ENCODE results near the gene GUCA2A.
A peak's percentile ranks its signal among the peaks of the same experiment; 100 is the strongest.
"Not testable (repeated sequence)": the region's sequence is repeated elsewhere in the genome, so short reads cannot be mapped to it uniquely, and the experiment has no call there.

Gene GUCA2A, protein sequence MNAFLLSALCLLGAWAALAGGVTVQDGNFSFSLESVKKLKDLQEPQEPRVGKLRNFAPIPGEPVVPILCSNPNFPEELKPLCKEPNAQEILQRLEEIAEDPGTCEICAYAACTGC

DNA sequence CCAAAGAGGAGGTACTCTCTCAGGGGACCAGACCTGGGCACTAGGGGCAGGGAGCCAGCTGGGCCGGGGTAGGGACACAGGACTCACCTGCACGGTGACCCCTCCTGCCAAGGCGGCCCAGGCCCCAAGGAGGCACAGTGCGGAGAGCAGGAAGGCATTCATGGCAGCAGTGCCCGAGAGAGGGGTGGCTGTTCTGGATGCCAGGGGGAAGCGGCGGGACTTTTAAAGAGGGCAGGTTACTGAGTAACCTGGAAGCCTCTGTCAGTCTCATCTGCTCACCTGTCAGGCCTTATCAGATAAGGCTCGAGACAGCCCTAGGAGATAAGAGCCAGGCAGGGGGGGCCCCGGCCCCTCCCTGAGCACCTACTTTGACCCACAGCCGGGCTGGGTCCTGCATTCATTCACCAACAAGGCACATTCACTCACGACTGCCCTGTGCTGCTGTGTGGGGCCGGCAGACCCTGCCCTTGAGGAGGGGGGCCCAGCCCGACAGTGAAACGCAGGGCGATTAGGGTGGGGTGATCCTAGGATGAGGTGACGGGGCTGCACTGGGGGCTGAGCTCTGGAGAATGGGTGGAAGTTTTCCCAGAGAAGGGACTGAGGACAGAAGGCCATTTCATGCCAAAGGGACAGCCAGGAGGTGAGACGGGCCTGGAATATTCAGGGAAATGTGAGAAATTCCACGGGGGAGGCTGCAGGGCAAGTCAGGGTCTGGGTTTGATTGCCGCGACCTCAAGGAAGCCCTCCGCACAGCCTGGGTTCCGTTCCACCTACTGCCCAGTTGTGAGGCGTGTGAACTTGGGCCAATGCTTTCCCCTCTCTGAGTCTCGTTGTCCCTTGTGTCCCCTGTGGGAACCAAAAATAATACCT lies at the start of gene GUCA2A:
TSS of gene GUCA2A (minus strand) at position 195 of the 870 bp plus-strand sequence. CDS start at position 162, 33 bp downstream.
- DNase-seq = no peak

DNA sequence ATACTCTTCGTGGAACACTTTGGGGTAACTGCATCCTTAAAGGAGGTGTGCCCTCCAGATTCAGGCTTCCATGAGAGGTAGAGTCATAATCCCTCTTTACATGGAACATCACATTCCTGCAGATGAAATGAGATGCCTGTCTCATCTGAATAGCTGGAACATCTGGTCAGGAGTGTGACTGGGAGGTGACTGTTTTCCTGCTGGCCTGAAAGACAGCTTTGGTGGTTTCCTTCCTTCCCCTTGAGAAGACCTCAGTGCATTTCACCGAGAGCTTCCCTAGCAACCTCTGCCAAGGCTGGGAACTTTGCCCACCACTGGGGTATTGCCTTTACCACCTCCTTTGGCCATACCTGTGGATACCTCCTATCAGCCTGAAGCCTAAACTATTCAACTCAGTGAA lies 46.7 kb upstream of the GUCA2A start:
- DNase-seq = no peak

DNA sequence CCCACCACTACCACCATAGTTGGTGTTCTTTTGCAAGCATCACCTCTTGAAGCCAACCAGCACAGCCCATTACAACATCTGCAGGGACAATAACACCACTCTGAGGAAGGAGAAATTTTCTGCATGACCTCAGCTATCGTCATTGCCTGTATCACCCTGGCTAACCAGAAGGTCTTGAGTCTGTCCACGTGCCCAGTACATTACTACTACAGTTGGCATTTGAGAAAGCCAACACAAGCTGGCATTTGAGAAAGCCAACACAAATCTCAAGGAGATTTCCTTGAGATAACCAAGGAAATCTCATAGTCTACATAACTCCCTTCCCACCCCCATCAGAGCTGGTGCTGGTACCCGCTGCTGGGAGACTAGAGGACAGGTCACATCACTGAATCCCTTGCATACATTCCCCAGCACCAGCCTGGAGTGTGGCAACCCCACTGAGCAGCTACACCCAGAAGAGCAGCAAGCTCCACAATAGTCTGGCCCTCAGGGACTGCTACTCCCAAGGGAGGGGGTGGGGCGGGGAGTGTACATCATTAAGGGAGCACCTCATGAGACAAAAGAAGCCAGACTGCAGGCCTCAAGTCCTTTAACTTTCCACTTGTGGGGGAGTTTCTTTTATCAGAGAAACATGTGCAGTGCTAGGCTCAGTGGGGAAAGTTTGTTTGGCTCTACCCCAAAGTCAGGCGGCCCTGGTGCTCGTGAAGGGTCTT lies 46.0 kb upstream of the GUCA2A start:
- DNase-seq = no peak

DNA sequence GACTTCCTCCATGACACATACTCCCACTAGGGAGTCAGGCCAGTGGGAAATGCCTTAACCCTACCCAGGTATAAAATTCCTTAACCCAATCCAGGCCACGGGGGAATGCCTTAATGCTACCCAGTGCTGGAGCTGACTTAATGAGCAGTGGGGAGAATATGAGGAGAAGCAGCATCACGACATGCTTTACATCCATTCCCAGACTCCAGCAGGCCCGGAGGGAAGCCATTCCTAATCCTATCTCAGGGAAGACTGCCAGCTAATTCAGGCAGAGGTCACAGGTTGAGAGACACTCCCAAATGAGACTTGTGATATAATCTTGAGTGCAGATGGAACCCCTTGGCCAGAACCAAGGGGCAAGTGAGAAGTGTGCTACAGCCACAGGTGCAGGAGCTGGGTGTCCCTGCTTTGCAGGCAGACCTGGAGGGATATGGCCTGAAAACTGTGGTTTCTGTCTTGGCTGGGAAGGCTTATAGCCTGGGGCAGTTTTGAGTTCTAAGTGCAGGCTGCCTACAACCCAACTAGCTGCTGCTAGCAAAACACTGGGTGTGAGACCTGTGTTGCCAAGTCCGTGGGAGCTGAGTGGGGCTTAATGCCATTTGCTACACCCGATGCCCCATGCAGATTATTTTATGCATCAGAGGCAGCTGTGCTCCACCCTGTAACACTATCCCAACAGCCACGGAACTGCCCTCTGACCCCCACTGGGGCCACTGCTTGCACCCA lies 45.1 kb upstream of the GUCA2A start:
- DNase-seq = no peak

DNA sequence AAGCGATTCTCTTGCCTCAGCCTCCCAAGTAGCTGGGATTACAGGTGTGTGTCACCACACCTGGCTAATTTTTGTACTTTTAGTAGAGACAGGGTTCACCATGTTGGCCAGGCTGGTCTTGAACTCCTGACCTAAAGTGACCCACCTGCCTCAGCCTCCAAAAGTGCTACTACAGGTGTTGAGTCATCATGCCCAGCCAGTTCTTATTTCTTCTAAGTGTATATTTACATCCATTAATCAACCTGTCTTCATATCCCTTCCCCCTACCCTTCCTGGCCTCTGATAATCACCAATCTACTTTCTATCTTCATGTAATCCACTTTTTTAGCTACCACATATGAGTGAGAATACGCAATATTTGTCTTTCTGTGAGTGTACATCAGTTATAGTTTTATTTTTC lies 42.4 kb upstream of the GUCA2A start:
- not testable (repeated sequence) for DNase-seq

DNA sequence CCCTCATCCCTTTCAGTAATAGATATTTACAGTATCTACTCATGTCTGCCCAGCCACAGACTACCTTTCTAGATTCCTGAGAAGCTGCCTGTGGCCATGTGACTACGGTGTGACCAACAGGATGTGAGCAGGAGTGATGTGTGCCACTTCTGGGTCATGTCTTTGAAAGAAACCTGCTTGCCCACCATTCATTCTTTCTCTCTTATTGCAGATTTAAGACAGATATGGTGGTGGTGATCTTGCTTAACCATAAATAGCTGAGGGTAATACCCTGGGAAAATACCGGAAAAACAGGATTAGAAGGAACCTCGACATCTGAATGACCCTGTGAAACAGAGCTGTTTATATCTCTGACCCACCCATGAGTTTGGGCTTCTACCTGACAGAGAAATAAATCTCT lies 41.6 kb upstream of the GUCA2A start:
- no peak for DNase-seq

DNA sequence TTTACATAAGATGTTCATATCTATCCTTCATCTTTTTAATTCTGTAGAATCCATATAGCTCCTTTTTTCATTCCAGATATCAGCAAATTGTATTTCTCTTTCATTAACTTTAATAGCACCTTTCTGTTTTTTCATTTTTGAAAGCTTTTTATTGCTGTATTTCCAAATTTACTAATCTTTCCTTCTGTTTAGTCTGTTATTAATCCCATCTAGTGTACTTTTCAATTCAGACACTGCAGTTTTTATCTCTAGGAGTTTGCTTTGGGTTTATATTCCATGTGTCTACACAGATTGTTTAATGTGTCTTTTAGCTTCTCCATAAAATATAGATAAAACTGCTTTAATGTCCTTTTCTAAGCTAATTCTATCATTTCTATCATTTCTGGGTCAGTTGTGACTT lies 37.4 kb upstream of the GUCA2A start:
- DNase-seq = no peak

DNA sequence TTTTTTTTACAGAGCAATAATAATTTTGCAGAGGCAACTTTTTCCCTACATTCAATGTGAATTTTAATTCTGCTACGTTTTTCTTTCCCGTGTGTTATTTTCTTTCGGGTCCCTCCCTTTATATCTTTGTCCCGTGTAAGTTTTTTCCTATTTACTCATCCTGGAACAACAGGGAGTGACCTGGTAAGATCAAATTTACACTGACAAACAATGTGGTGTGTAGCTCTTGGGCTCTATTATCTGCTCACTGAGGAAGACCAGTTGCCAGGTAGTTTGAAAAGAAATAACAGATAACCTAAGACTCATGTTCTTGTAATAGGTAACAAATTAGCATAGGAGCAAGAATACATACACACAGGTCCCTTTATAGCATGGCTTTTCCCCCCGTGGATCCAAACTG lies 33.7 kb upstream of the GUCA2A start:
- DNase-seq = no peak

DNA sequence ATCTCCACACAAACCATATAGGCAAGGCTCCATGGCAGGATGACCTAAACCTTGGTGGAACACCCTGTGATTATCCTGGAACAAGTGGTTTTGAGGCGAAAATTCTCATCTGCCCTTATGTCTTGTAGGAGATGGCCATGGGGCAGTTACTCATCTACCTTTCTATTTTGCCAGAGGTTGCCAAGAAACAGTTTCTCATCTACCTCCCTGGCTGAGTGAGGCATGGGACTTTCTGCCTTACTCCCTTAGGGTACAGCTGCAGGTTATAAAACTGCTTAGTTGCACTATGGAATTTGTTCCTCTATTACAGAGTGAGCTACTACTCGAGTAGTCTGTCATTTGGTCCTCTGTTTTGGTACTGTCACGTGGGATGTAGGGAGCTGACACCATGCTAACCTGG lies 31.3 kb upstream of the GUCA2A start:
- no peak for DNase-seq

DNA sequence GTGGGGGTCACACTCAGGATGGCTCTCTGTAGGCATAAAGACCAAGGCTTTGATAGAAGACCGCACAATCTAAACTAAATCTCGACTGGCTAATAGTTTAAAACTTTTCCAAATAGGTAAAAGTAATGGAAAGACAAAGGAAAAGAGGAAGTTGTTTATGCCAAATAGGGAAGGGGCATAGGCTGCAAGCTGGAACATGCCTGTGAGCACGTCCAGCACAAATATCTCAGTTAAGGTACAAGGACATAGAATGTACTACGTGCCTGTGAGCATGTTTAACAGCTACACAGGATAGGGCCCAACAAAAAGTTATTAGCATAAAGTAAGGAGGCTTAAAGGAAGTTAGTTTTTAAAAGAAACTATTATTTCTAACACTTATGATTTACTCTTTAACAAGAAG lies 27.6 kb upstream of the GUCA2A start:
- DNase-seq = no peak

DNA sequence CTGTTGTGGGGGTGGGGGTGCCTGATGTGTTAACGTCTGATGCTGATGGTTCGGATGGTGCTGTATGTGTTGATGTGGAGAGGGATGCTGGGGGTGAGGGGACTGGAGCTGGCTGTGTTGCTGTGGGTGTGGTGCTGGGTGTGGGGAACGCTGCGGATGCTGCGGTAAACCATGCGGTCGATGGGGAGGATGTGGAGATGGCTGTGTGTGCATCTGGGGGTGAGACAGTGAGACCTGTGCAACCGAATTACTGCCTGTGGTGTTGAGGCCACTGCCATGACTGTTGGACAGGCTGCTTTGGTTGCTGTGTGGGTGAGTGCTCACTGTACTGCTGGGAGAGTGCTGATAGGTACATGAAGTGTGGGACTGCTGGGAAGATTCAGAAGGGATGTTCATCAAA lies 26.8 kb upstream of the GUCA2A start:
- no peak for DNase-seq

DNA sequence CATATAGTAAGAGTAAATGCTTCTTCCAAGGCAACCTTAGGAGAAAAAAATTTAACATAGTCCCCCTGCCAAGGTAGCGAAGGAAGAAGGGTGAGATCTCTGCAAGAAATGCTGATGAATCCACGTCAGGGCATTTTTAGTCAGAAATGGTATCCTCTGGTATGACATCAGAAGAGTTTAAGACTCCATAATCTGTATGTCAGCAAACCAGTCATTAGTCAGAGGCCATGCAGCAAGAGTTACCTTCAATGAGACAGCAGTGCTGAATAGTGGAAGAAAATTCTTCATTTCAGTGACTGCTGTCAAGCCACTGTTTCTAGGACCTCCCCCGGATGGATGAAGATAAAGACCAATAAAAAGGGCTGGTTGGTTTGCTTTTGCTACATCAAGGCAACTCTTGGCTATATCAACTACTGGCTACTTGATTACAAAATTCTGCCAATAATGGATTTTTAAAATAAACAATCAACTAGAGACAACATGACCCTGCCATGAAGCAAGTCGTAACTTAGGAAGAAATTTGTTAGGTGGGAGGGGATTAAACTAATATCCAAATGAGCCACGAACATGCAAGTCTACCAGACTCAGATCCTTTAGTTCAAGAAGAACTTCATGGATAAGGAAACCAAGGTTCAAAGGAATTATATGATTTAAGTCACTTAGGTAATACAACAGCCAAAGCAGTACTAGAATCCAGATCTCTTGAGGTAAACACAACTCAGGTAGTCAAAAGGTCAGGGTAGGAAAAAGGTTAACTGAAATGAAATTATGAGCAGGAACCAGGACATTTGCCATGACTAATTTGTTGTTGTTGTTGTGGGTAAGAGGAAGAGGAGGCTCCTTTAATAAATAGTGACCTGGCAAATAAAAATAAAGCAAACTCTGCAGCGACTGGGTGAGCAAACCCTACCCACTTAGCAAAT lies 25.6 kb upstream of the GUCA2A start:
- DNase-seq = no peak

DNA sequence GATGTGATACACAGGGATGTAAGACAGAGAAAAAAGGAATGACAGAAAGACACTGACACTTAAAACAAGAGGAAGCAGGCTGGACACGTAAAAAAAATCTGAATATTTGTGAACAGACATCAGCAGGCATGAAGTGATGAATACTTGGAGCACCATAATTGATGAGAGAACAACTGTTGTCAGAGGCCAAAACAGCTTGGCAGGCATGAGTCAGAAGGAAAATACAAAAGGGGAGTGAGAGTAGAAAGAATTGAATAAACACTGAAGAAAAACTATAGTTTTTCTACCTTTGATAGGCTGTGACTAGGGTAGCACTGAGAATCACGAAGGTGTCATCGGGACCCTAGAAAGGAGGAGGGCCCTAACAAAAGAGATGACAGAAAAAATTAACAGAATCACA lies 21.6 kb upstream of the GUCA2A start:
- peak; percentile 28 for DNase-seq

DNA sequence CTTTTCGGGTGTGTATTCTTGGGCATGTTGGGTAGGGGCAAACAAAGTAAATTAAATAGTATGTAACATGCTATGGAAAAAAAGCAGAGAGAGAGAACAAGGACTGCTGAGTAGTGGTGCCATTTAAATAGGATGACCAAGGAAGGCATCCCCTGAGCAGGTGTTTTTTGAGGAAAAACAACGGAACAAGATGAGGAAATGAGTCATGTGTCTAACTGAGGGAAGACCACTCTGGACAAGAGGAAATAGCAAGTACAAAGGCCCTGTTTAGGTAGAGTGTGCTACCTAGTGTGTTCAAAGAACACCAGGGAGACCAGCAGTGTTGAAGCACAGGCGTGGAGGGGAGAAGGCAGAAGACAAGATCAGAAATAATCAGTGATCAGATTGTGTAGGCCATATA lies 20.1 kb upstream of the GUCA2A start:
- no peak for DNase-seq

DNA sequence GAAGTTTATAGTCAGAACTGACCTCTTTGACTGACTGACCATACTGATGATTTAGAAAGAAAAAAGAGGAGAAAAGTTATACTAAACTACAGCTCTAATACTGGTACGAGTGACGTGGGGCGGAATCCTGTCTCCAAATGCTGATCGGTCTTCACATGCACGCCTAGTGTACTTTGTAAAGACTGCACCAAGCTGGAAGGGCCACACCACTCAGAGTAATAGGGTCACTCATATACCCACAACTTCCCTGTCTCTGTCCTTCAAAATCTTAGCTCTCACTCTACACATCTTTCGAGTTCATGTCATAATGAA lies 19.4 kb upstream of the GUCA2A start:
- DNase-seq = no peak

DNA sequence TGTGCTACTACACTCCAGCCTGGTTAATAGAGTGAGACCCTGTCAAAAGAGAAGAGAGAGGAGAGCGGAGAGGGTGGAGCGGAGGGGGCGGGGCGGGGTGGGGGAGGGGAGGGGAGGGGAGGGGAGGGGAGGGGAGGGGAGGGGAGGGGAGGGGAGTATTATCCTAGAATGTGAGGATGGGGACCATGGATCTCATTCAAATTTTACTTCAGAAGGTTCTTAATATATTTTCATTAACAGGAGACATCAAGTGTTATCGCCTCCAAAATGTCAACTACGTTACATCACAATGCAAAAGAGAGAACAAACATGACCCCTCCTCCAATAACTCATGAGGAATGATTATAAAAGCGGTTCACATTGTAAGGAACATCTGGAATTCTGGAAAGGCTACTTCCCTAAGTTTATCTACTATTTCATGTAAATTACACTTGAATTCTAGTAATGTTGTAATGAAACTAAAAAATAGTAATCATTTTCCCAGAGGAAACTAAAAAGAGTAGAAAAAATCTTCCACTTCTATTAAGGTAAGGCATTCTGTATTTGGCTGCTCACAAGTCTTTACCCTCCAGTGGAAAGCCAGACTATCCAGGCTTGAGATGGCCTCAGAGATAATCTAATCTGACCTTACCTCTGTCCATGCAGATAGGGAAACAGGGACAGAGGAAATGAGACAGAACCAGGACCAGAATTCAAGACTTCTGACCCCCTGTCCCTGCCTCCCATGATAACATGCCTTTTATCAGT lies 18.8 kb upstream of the GUCA2A start:
- no peak for DNase-seq

DNA sequence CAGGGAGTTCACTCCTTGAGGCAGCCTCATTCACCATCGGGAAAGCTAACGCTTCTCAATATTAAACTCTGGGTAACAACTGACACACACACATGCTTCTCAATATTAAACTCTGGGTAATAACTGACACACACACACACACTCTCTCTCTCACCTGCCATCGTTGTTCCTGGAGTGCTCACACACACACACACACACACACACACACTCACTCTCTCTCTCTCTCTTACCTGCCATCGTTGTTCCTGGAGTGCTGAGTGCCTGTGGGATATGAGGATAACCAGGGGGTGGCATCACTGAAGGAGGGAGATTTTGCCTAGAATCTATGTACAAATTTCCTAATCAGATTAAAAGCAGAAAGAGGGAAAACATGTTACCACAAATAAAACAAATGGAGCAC lies 17.1 kb upstream of the GUCA2A start:
- DNase-seq = no peak

DNA sequence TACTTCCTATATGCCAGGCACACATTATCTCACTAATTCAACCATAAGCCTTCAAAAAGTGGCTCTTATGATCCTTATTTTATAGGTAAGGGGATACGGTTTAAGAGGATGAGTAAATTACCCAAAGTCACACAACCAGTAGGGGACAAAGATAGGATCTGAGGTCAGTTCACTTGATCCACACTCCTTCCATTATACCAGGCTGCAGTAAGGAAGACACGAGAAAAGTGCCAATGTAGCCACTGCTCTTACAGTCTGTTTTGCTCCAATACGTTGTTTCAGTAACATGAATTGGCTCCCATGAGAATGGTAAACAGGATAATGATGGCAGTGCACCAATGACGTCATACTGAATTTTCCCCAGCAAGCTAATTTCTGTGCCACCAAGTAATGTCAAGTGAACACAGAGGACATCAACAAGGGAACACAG lies 15.4 kb upstream of the GUCA2A start:
- DNase-seq = no peak

DNA sequence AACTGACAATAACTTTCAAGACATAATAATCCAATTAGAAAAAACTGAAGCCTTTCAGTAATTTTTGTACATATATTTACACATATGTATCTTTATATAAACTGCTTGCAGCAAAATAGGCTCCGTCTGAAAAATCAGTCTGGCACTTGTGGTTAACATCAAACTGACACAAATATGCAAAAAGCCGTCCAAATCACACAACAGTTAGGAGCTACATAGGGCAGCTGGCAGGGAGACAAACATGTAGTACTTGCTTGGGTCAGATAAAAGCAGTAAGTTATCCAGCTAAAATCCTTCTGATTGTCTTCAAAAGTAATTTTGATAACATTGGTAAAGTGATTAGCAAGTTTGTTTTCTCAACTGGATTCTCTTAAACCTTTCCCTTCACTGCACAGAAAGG lies 14.7 kb upstream of the GUCA2A start:
- no peak for DNase-seq

DNA sequence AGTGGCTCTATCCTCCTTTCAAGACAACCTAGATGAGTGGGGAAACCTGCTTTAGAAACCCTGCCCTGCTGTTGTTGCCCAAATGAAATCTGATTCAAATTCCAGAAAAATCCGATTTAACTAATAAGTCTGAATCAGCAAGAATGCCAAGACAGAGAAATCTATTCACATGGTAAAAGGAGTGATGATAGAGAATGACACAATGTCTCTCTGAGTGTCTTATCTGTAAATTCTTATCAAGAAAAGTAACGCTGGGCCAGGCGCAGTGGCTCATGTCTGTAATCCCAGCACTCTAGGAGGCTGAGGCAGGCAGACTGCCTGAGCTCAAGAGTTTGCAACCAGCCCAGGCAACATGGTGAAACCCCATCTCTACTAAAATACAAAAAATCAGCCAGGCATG lies 13.7 kb upstream of the GUCA2A start:
- no peak for DNase-seq

DNA sequence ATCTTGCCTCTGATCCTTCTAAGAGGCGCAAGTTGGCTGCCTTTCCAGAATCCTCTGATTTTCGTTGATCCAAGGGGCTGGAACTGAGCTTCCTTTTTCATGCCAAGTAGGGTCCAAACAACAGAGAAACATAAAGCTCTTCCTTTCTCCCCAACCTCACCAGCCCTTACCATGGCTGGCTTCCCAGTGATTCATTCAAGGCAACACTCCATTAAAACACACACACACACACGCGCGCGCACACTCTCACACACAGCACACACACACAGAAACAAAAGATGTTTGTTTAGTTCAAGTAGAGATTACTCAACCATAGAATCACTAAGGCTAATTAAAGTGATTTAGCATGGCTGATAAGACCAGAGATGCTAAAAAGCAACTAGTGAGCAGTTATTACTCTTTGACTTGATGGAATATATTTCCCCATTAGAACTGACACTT lies 13.0 kb upstream of the GUCA2A start:
- no peak for DNase-seq
